HT-29 (cell line): Measurements from ENCODE around the gene KCNJ5. TPM values are rescaled to one million over a fixed set of nuclear protein-coding genes. Genes with fewer than 3 reads are reported as not detected.

ENCODE experiments used
- DNase-seq: peaks from one replicate; pipeline ENCODE4 v3.0.0-alpha.2; 2015; ENCODE audit warnings: low spot score
- total RNA-seq: library from RNA; depleted of rRNA; stranded (reverse); fragments of >200 nt; shearing (Covaris generic); gene quantifications from 2 replicates; pipeline ENCODE4 v1.2.3, GENCODE V29; 2014

KCNJ5 gene
- total RNA-seq, 1 experiment from 2014 or later: not detected

DNA sequence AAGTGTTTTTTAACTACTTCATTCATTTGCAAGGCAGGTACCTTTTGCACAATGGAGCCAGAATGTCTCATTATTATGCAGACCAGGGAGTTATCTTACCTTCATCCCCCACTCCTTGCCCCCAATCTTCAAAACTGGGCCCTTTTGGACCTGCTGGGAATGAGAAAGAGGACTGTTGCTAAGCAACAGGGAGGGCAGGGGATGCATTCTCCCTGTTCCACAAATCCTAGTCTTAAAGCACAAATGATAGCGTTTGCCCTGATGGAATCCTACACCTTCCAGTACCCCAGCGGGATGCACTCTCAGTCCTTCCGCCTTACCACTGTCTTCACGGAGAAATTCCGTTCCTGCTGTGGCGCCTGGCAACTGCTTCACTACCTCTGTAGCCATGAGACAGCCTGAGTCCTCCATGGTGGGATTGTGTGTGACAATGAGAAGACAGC is 20.0 kb upstream of the KCNJ5 start:
- DNase-seq: no peak

DNA sequence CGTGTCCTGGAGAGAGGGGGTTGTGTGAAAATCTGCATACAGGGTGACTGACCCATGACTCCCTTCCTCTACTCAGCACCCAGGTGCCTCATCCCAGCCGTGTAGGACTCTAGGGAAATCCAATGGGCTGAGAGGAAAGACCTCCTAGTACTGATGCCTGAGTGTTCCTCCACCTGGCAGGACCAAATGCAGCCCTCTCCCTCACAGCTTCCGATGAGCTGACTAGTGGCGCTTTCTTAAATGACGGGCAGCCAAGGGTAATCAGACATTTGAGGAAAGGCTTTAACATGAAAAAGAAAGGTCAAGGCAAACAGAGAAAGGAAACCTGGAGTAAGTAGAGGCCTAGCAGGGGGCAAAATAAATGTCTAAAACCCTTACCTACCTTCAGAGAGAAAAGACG is 19.1 kb upstream of the KCNJ5 start:
- DNase-seq: no peak

DNA sequence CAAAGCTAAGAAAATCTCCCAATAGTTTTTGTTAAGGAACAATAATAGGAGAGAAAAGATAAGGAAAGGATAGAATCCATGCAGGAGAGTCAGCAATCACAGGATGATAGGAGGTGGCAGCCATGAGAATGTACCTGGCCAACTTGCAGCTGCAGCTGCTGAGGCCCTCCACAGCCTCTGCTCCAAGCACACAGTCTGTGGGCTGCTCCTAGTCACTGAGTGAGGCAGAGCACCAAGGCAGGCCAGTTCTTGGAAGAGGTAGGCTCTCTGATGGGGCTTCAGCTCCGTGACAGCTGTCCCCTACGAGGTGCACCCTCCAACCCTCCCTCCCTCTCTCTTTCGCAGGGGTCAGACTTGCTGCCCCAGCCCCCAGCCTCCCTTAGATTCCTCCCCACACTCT is 18.6 kb upstream of the KCNJ5 start:
- DNase-seq: no peak

DNA sequence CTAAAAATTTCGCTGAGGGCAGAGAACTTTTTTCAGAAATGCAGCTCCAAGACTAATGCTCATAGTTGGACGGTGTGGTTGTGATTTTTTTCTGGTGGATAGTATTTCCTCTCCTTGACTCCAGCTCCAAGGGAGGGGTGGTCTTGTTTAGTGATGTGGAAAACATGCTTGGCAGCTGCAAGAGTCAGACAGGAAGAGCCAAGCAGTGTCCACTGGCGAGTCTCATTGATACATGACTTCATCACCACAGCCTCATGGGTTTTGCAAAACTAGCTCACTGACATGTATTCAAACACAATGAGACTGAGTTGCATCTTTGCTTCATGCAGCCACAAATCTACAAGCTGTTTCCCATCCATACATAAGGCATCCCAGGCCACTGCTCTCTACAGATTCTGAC is 16.7 kb upstream of the KCNJ5 start:
- DNase-seq: no peak

DNA sequence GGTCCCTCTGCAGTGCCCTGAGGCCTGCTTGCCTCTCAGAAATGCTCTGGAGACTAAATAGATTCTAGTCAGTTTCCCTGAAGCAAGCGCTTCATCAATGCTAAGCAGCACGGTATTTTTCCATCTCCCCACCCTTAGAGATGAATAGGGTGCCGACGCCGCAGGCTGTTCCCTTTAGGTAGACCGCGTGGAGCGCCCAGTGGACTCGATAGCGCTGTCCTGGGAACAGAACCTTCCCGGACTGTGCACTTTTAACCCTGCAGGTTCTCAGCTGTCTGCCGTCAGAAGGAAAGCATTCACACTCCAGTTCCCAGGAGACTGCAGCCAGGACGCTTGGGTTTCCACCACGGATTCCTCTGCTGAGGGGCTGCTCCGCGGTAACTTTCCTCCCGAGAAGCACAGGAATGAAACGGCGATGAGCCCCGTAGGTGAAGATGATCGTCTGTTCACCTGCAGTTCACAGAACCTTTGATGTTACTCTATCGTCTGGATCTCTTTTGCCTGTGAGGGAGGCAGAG is 15.0 kb upstream of the KCNJ5 start:
- DNase-seq: no peak

DNA sequence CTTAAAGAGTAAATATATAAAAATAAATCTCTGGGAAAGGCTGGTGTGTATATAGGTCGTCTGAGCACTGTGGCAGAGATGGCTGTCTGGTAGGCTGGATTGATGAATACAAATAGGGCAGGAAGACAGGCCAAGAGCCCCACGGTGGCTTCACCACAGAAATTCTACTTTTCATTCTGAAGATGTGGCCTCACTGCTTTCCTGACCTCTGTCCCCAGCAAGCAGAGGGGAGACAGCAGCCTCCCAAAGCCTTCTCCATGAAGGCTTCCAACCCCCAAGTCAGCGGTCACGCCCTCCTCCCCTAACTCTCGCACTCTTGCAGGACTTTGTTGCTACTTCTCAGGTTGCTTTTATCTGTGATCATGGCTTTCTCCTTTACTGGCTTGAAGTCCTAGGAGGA is 13.4 kb upstream of the KCNJ5 start:
- no peak for DNase-seq

DNA sequence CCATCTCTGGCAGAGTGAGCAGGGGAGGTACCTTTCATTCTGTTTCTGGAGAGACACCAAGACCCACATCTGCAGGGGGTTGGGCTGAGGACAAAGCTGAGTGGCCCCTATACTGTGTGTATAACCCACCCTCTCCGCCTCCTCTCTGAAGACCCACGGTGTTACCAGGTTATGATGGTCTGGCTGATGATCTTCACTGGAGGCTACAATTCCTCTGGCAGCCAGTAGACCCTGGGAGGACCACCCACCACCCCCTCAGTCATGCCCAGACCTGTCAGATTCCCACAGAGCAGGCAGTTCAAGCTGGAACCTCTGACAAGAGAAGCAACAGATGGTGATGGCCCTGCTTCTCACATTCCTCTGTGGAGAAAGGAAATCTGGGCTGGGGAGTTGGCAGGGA is 12.7 kb upstream of the KCNJ5 start:
- DNase-seq: no peak

DNA sequence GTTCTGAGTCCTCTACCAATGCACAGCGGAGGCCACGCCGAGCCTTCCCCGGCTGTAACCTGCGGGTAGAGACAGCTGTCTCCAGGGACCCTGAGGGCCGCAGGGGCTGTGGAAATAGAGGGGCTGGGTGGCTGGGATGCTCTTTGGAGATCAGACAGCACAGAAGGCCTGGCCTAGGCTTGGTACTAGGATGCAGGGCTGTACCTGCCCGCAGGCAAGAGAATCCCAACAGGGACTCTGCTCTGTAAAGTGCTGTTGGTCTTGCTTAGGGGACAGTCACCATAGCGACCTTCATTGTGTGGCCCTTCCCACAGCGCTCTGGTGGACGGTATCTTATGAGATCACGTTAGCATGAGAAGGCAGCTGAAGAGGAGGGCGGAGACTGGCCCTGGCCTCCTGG is 11.3 kb upstream of the KCNJ5 start:
- DNase-seq: no peak

DNA sequence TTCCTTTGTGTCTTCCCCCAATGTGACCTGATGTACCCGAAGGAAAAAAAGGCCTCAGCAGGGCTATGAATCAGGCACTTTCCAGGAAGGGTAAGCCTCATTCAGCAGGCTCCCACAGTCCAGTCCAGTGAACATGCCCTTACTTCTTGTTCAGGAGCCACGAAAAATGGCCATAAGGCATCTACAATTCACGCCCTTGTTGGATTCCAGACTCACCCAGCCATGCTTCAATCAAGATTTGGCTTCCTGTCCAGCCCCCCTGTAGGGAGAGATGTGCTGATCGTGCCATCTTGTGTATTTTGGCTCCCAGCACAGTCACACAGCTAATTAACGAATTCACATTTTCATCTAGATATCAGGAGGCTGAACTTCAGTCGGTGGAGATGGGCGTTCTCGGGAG is 9.9 kb upstream of the KCNJ5 start:
- no peak for DNase-seq

DNA sequence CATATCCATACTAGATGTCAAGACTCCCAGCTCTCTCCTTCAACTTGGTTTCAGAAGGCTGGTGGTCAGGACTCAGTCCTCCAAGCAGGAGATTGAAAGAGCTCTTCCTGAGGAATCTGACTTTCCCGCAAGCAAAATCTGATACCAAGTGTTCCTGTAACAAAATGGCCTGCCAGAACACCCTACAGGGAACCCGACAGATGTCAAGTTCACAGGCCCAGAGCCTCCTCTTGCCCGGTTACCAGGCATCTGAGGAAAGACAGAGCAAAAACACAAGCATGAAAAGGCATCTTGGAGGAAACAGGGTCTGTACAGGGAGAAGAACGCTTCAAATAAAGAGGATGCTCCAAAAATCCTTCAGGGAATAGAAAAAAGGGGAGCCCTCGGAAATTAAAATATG is 8.7 kb upstream of the KCNJ5 start:
- no peak for DNase-seq

DNA sequence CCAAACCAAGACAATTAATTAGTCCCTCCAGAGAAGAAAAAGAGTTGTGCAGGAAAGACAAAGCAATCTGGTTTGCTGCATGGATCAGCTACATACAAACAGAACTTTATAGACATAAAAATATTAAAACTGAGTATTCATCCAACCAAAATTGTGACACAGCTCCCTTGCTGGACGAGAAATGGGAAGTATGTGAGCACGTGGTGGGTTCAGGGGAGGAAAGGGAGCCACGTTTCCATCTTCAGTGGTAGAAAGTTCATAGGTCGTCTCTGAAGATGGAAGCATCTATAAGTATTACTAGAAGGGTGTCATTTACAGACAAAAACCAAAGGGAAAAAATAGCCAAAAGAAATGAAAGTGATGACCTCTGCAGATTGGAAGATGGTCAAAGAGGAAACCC is 7.1 kb upstream of the KCNJ5 start:
- no peak for DNase-seq

DNA sequence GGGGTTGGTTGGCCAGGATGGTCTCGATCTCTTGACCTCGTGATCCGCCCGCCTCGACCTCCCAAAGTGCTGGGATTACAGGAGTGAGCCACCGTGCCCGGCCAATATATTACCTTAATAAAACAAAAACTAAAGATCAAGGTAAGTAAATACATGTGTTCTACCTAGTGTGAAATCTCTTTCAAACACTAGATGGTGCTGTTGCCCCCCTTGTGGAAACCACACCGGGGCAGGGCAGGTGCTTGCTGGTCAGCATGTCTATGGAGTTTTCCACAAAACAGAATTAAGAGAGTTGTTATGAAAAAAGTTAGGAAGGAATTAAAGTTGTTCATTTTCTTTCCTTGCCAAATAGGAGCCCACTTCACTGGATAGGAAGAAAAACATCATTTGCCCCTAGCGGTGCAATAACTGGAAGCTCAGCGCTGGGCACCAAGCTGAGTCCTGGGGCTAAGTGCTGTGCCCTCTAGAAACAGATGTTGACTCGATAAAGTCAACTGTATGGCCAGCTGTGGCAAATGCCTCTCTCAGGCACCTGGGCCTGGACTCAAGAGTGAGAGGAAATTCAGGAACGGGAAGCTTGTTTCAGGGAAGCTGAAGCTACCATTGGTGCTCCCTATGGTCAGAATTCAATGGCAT is 6.3 kb upstream of the KCNJ5 start:
- peak; percentile 90 for DNase-seq

DNA sequence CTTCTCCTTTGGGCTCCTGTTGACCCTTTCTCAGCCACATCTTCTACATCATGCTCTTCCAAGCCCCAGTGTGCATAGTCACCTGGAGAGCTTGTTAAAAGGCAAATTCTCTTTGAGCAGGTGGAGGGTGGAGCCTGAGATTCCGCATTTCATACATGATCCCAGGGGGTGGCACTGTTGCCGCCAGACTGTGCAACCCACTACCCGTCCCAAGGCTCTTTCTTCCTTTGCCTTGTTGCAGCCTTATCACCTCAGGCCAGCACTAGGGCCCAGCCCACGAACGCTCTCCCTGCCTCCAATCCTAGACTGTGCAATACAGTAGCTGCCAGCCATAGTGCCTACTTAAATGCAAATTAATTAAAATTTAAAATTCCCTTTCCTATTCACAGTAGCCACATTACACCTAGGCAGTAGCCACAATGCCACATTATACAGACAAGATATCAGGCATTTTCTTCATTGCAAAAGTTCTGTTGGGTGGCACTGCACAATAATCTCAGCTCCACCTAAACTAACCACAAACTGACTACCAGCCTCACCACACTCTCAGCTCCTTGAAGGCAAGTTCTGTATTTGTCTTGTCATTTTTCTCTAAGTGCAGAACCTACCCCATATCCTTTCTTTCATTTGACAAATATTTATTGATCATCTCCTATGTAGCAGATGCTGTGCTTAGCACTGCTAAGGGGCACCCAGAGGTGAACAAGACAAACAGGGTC is 4.6 kb upstream of the KCNJ5 start:
- DNase-seq: peak; percentile 70

DNA sequence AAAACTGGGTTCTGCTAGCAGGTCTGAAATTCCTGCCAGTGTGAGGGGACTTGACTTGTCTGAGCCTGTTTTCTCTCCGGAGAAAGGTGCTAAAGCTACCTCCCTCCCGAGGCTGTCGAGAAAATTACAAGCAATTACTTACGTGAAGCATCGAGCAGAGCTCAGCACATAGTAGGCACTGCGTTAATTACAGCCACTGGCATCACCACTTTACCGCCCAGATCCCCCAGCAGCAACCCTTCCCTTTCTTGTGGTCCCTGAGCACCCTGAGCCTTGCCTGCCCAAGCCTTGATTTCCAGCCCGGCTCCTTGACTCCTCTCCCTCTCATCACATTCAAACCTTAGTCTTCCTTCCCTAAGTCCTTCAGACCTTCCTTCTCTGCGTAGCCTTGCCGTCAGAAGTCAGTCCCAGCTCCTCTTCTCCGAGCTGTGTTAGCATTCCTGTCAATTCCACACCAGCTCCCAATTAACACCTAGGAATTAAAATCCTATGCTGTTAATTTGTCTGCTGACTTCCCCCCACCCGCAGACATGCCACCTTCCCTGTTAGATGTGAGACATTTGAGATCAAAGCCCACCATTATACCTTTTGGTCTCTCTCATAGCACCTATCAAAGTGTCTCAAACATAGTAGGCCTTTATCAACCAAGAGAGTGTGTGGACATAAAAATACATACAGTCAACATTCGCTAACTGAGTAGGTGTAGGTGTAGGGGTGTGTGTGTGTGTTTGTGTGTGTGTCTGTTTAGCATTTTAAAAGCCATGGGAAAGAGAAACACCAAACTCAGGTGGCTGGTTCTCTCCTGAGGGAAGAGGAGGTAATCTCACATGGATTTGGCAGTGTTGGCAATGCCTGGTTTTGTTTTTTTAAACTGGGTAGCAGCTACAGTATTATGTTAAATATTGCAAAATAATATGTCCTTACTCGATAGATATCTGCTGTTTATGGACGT is 2.8 kb upstream of the KCNJ5 start:
- no peak for DNase-seq

DNA sequence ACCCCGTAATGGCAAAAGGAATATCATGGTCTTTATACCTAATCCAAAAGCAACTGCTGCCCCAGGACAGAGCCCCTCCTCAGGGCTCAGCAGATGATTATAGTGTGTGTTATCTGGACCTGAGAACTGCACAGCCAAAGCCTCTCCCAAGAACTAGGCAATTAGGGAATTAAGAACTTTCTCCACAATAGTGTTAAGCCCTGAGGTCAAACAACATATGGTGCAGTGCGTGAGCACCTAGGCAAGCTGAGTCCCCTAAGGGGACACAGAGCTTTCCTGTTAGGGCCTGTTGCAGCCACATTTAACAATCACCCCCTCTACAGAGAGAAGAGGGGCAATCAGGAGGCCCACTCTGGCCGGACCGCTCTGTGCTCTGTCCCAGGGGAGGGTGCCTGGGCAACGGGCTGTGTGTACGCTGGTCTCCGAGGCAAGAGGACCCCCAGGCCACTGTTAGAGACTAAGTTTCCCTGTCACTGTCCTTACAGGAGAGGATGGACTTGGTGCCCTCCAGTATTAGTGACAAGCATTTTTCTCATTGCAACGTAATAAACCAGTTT is 1.4 kb upstream of the KCNJ5 start:
- DNase-seq: no peak

DNA sequence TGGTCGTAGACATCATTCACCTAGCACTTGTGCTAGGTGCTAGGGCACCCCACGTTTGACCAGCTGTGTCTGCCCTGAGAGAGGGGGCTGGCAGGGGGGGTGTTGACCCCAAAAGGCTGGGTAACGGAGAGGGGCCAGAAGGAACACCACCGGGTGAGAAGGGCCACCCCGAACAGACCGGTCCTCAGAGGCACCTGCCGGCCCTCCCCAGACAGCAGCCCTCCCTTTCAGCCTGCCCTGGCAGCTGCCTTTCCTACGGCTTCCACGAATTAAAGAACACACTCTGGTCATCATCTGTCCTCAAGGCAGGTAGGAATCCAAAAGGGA is 977 bp upstream of the KCNJ5 start:
- DNase-seq: no peak

DNA sequence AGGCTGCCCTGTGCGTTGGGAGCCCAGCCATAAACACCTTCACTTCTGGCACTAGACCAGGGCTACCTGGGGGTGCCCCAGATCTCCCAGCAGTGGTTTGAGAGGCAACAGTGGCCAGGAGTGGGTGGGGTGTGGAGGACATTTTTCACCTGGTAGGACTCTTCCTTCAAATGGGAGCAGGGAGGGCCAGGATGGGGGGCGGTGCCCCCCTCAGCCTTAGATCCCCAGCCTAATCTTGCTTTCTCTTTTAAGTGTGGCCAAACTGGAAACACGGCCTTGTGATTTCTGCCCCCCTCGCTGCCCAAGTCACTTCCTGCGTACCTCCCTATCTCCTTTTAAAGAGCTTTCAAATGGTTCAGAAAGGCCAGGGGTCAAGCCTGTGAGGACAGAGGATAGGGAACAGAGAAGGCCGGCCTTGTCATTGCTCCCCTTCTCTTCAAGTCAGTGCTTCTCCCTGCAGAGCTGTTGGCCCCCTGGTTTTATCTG is 800 bp downstream of the KCNJ5 start:
- DNase-seq: no peak

DNA sequence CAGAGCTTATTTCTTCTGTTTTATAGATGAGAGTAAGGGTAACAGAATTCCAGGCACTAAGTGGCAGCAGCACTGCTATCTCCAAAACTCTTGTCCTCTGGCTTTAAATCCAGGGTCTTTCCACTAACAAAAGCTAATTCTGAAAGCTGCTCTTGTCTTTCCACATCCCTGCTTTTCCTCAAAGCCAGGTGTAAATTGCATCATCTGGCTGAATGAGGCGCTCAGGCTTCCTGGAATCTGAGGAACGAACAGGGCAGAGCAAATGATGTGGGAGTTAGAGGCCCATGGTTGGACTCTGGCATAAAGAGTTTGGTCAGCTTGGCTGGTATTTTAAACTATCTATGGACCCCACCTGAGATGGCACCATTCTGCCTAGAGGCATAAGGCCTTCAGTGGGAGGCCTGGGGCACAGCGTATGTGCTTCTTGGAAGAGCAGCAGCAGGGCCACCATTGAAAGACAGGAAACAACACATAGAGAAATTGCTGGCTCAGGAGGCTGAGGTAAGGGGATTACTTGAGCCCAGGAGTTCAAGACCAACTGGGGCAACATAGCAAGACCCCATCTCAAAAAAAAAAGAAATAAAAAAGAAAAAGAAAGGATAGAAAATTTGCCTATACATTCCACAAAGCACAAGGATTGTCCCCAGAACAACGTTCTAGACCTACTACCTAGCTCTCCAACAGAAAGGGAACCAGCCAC is 1.9 kb downstream of the KCNJ5 start:
- peak; percentile 32 for DNase-seq

DNA sequence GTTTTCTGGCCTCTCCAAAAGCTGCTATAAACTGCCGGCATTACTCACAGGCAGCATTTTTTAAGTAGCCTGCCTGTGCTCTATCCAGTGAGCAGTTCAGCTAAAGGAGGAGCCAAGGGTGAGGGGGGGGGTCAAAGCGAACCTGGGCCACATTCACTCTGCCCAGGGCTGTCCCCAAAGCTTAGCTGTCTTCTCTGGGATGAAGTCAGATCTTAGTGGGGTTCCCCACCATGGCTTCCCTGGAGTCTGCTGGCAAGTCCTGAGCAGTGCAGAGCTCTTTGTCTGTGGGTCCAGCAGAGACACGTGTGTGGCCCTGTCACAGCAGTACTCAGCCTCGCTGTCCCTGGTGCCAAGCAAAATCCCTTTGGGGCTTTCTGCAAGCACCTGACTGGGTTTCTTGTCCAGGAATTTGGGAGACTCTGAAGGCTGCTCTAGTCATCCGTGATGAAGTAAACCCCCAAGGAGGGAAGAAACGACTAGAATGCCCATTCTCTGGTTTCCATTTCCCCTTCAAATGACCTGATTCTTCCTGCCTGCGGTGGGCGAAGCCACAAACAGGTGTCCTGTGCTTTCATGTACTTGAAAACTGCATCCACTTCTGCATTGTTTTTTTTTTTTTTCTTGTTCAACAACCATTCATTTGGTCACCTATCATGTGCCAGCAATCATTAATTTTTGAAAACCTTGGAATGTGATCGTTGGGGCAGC is 2.6 kb downstream of the KCNJ5 start:
- DNase-seq: no peak

DNA sequence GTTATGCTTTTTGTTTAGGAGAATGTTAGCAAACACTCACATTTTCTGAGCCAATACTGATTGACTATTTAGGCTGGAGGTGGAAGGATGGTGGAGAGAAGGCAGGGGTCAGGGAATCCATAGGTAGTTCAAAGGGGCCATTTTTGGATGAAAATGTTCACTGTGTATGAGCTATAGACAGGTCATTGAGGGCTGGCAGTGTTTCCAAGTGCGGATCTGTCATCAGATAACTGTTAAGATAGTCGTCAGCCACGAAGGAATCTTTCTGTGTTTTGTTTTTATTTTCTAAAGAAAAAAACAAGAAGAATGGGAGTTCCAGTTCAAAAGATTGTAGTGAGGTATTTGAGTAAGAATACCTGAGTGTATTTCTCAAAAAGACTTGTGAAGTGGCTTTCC is 3.1 kb downstream of the KCNJ5 start:
- DNase-seq: no peak

DNA sequence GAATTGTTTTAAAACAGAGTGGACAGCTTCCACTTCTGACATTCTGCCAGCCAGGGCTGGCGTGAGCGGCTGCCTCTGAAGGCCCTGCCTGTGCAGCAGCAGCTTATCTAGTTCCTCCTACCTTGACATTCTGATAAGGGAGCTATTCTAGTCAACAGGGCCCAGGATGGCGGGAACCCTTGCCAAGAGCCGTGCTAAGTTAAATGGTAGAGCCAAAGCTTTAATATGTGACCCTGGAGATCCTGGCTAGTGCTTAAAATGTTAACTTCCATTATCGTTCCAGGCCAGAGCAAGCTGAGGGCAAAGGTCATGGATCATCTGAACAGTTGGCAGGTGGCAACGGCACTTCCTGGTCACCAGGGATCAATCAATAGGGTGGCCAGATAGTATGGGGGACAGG is 3.5 kb downstream of the KCNJ5 start:
- no peak for DNase-seq
